K562 (cell line): ENCODE data around the gene MPI. TPM values are rescaled to one million over a fixed set of nuclear protein-coding genes. Genes with fewer than 3 reads are reported as not detected.

ENCODE experiments used
- ATAC-seq: fragments of 200-7000 bp; cut with Tn5 transposase; 3 replicates; pipeline ENCODE4 v1.9.1; 2020; ENCODE audit warnings: moderate library complexity
- BruUV-seq: library from RNA; stranded (reverse); fragments of 400-500 nt; replicated peaks from 2 replicates; lab custom pipeline; 2021; lab: Mats Ljungman, UMichigan
- CTCF ChIA-PET: fragments of 300-600 bp; formaldehyde crosslinking; extraction: SDS; loops from one replicate; lab custom pipeline; 2021; ENCODE audit warnings: low intra/inter-chr PET ratio; lab: Yijun Ruan, JAX
- POLR2A ChIA-PET: fragments of 300-600, 350-650 bp; sonication (Branson Sonifier 250); formaldehyde crosslinking; extraction: SDS; loops from one replicate; lab custom pipeline; 2021; ENCODE audit warnings: antibody characterized with exemption, inconsistent platforms; lab: Yijun Ruan, JAX
- DNase-seq, 4 experiments: peaks; one replicate each; pipeline versions ENCODE4 v3.0.0 to v3.0.0-alpha.2; 2011 to 2018; ENCODE audit warnings: low spot score in 3 of 4, mixed read lengths in 3 of 4; ENCODE audit errors: extremely low read depth in 1 of 4
- FAIRE-seq: peaks from 2 replicates; lab custom pipeline; 2011; peaks lifted over from hg19 to GRCh38; lab: Jason Lieb, UNC
- H2AFZ ChIP-seq: 2 replicates; pipeline ENCODE4 v1.6.0; 2011; ENCODE audit warnings: low read depth, low read length, control low read depth, inconsistent platforms
- H3K27ac ChIP-seq: fragments of 200-600 bp; 3 replicates; pipeline ENCODE4 v1.8.0; 2011; ENCODE audit warnings: low read depth, mild to moderate bottlenecking, control low read depth, inconsistent platforms, low read length, moderate library complexity, mixed read lengths; ENCODE audit errors: extremely low read depth
- H3K27me3 ChIP-seq, 2 experiments: fragments of 300-600 bp in 1 of 2; 2 replicates in 1 of 2; 3 replicates in 1 of 2; pipeline versions ENCODE4 v1.6.0 to v1.8.0; 2011; ENCODE audit warnings: inconsistent platforms in 2 of 2, low read length in 2 of 2, mild to moderate bottlenecking in 1 of 2, mixed read lengths in 1 of 2, moderate library complexity in 1 of 2; ENCODE audit not compliant: control insufficient read depth in 2 of 2, insufficient read depth in 2 of 2
- H3K36me3 ChIP-seq: fragments of 300-600 bp; 3 replicates; pipeline ENCODE4 v1.8.0; 2011; ENCODE audit warnings: mild to moderate bottlenecking, low read length, inconsistent platforms; ENCODE audit not compliant: control insufficient read depth, insufficient read depth
- H3K4me1 ChIP-seq, 2 experiments: fragments of 200-600 bp in 1 of 2; replicated peaks in 1 of 2; 2 replicates in 1 of 2; 3 replicates in 1 of 2; pipeline versions ENCODE4 v1.5.1 to v1.8.0; 2011; ENCODE audit warnings: inconsistent platforms in 2 of 2, low read length in 2 of 2, mild to moderate bottlenecking in 1 of 2, mixed read lengths in 1 of 2, moderate library complexity in 1 of 2; ENCODE audit not compliant: control insufficient read depth in 2 of 2, insufficient read depth in 2 of 2
- H3K4me2 ChIP-seq: 2 replicates; pipeline ENCODE4 v1.6.1; 2011; ENCODE audit warnings: low read length, control low read depth, inconsistent platforms, mixed read lengths; ENCODE audit not compliant: insufficient read depth
- H3K4me3 ChIP-seq: fragments of 200-600 bp; sonication (generic), shearing (Covaris generic); 2 replicates; pipeline ENCODE4 v1.5.1; 2016; ENCODE audit warnings: control low read depth, inconsistent platforms
- H3K79me2 ChIP-seq: fragments of 200-600 bp; 3 replicates; pipeline ENCODE4 v1.8.0; 2011; ENCODE audit warnings: low read length, inconsistent platforms; ENCODE audit not compliant: control insufficient read depth, insufficient read depth
- H3K9ac ChIP-seq, 2 experiments: 2 replicates each; pipeline versions ENCODE4 v1.6.0 to v1.6.1; 2011; ENCODE audit warnings: low read depth in 2 of 2, low read length in 2 of 2, control low read depth in 1 of 2, inconsistent platforms in 1 of 2, mild to moderate bottlenecking in 1 of 2, mixed read lengths in 1 of 2; ENCODE audit not compliant: insufficient read depth in 1 of 2
- H3K9me1 ChIP-seq: one replicate; pipeline ENCODE4 v1.6.0; 2011; ENCODE audit warnings: inconsistent platforms, mild to moderate bottlenecking, low read length, moderate library complexity; ENCODE audit not compliant: control insufficient read depth, insufficient read depth
- H3K9me3 ChIP-seq: replicated peaks from 2 replicates; pipeline ENCODE4 v1.5.1; 2011; ENCODE audit warnings: low read depth, low read length, inconsistent platforms; ENCODE audit not compliant: control insufficient read depth, insufficient read depth
- H4K20me1 ChIP-seq: replicated peaks from 2 replicates; pipeline ENCODE4 v1.6.1; 2011; ENCODE audit warnings: low read length, inconsistent platforms, mixed read lengths; ENCODE audit not compliant: control insufficient read depth, insufficient read depth
- CBFB ChIP-seq: sonication (generic); formaldehyde crosslinking; IDR thresholded peaks from 2 replicates; pipeline ENCODE4 v1.4.0; 2020; ENCODE audit warnings: mild to moderate bottlenecking, missing genetic modification reagents
- DEAF1 ChIP-seq: fragments of 450-650 bp; formaldehyde crosslinking; IDR thresholded peaks from 2 replicates; pipeline ENCODE4 v1.4.0; 2020; ENCODE audit warnings: mild to moderate bottlenecking, moderate library complexity
- HMBOX1 ChIP-seq: sonication (generic); IDR thresholded peaks from 2 replicates; pipeline ENCODE4 v1.6.1; 2016
- JUN ChIP-seq, 2 experiments: sonication (generic) in 1 of 2; formaldehyde crosslinking in 1 of 2; IDR thresholded peaks; 2 replicates each; pipeline versions ENCODE4 v1.6.1 to v1.8.0; 2012 to 2022; ENCODE audit warnings: borderline replicate concordance in 2 of 2, mild to moderate bottlenecking in 2 of 2, improper control_type of control experiment in 1 of 2, low read depth in 1 of 2, low read length in 1 of 2, missing genetic modification reagents in 1 of 2
- LCOR ChIP-seq: sonication (generic); formaldehyde crosslinking; IDR thresholded peaks from 2 replicates; pipeline ENCODE4 v1.8.0; 2022; ENCODE audit warnings: mild to moderate bottlenecking, missing genetic modification reagents
- MAX ChIP-seq: sonication (generic); formaldehyde crosslinking; IDR thresholded peaks from 2 replicates; pipeline ENCODE4 v1.9.0; 2022; ENCODE audit warnings: mild to moderate bottlenecking, missing genetic modification reagents
- MCM5 ChIP-seq: fragments of 450-650 bp; IDR thresholded peaks from 2 replicates; pipeline ENCODE4 v1.6.1; 2016; ENCODE audit warnings: low read depth
- MXD1 ChIP-seq: fragments of 250-450 bp; sonication (Bioruptor Pico); IDR thresholded peaks from 2 replicates; pipeline ENCODE4 v1.8.0; 2021; ENCODE audit warnings: borderline replicate concordance, mild to moderate bottlenecking, moderate library complexity; ENCODE audit not compliant: poor library complexity, severe bottlenecking
- NR1H2 ChIP-seq: sonication (generic); formaldehyde crosslinking; IDR thresholded peaks from 2 replicates; pipeline ENCODE4 v1.4.0; 2020; ENCODE audit warnings: mild to moderate bottlenecking, missing genetic modification reagents
- XRCC3 ChIP-seq: fragments of 450-650 bp; IDR thresholded peaks from 2 replicates; pipeline ENCODE4 v1.6.1; 2017; ENCODE audit warnings: mild to moderate bottlenecking, moderate library complexity
- YY1 ChIP-seq, 3 experiments: IDR thresholded peaks; 2 replicates each; pipeline ENCODE4 v1.6.1; 2011; ENCODE audit warnings: low read length in 2 of 3, mild to moderate bottlenecking in 2 of 3, moderate library complexity in 2 of 3, borderline replicate concordance in 1 of 3, control low read depth in 1 of 3, low read depth in 1 of 3; ENCODE audit not compliant: insufficient read depth in 3 of 3, insufficient replicate concordance in 2 of 3, control insufficient read depth in 1 of 3, insufficient read length in 1 of 3; ENCODE audit errors: extremely low read depth in 1 of 3
- ZBTB1 ChIP-seq: sonication (generic); formaldehyde crosslinking; IDR thresholded peaks from 2 replicates; pipeline ENCODE4 v1.8.1; 2023; ENCODE audit warnings: missing genetic modification reagents, low read depth, mild to moderate bottlenecking, borderline replicate concordance
- WGBS: fragments of 100-300 bp; shearing (Covaris generic); methylation state at CpG from one replicate; pipeline ENCODE4 v1.1.6; 2016; ENCODE audit warnings: low coverage, mixed read lengths; ENCODE audit not compliant: insufficient coverage; ENCODE audit errors: missing lambda C conversion rate; 5-methylcytosine and 5-hydroxymethylcytosine counted together
- in situ Hi-C: fragments of 300-500 bp; cut with MboI; formaldehyde crosslinking; loops from 4 replicates; pipeline ENCODE4 v1.15.0; 2018; ENCODE audit warnings: inconsistent platforms, mixed read lengths
- intact Hi-C: fragments of 100-400 bp; cut with micrococcal nuclease; formaldehyde crosslinking; loops from 2 replicates; pipeline ENCODE4 v1.14.2; 2022
- polyA plus RNA-seq, 8 experiments: library from polyadenylated mRNA; depleted of rRNA in 4 of 8; stranded (reverse) in 5 of 8; unstranded in 3 of 8; fragments of >200 nt; fragmentation: Nextera tagmentation in 2 of 8; fragmentation: Illumina TruSeq in 1 of 8; extraction: Ambion mirVana in 2 of 8; extraction: Trizol in 1 of 8; gene quantifications; 2 replicates each; pipeline versions ENCODE4 v1.2.1 to v1.2.3, GENCODE V29; 2011 to 2014; ENCODE audit warnings: inconsistent platforms in 1 of 8, missing spikeins in 1 of 8
- total RNA-seq, 7 experiments: library from RNA; depleted of rRNA in 6 of 7; stranded (reverse); fragments of >200 nt in 6 of 7; fragmentation: Illumina TruSeq in 2 of 7; extraction: Trizol in 2 of 7; gene quantifications; 2 replicates each; pipeline versions ENCODE4 v1.2.1 to v1.2.3, GENCODE V29; 2011 to 2021; ENCODE audit warnings: low replicate concordance in 1 of 7

The MPI gene
- total and polyA plus RNA-seq, 9 of the 15 experiments (the other 6 are each of a cell fraction or from before 2014, with no cell fraction given): 30.7 to 105 (median 40.5) TPM

GRCh38 chr15:74937590-74938371 lies 47.9 kb downstream of the MPI start, which contains the start of gene COX5A (continued):
- TF ChIP-seq MAX (CRISPR knock-in tag) (peak; percentile 71), MXD1 (CRISPR knock-in tag) (no peak)

- CTCF ChIA-PET: interaction anchor here (0.9 to 1.9 kb wide), 3 partner anchors 38 to 181 kb away, joined by 3 to 17 read pairs (median 9); no protein-coding TSS in a partner anchor
- peak; percentile 91 for FAIRE-seq
- TF ChIP-seq XRCC3: no peak
- TF ChIP-seq NR1H2: no peak
- peak in 1 of 3 experiments; percentile 17 for TF ChIP-seq YY1 (IDR thresholded peaks at IDR 0.05; ENCODE audit: borderline replicate concordance in 1 of 3, control insufficient read depth in 1 of 3, extremely low read depth in 1 of 3, insufficient read depth in 3 of 3, insufficient read length in 1 of 3, insufficient replicate concordance in 2 of 3, low read depth in 1 of 3, low read length in 2 of 3)
- TF ChIP-seq CBFB (CRISPR knock-in tag): no peak
- peak; percentile 1; the same call in 1 of the 2 replicates for TF ChIP-seq HMBOX1
- TF ChIP-seq ZBTB1 (CRISPR knock-in tag): no peak
- no peak for TF ChIP-seq MCM5
- TF ChIP-seq DEAF1 (CRISPR knock-in tag): peak; percentile 89
- TF ChIP-seq JUN (IDR thresholded peaks at IDR 0.05; ENCODE audit: borderline replicate concordance, low read depth, low read length): no peak
- no peak for TF ChIP-seq JUN (CRISPR knock-in tag; IDR thresholded peaks at IDR 0.05; ENCODE audit: borderline replicate concordance)
- no peak for TF ChIP-seq LCOR (CRISPR knock-in tag)
These were observed 60.5 kb downstream of the MPI start for GRCh38 chr15:74950078-74950908.

More at GRCh38 chr15:74950078-74950908, 60.5 kb downstream of the MPI start:
- Histone ChIP-seq H3K9ac (no peak overlapping the region), H3K79me2 (no peaks in the 10 kb centered on the region; the same call in 2 of the 3 replicates), H3K4me1 (peaks cover 22 to 30% of the 10 kb centered on the region in 2 experiments; a peak in 4 of 5 replicates), H3K27me3 (no peaks in the 10 kb centered on the region; a peak in 1 of 5 replicates), H3K27ac (no peak overlapping the region), H3K4me2 (no peak overlapping the region), H3K4me3 (no peak overlapping the region), H2AFZ (no peak overlapping the region), H3K9me3 (no peaks in the 10 kb centered on the region), H3K9me1 (peaks cover 4% of the 10 kb centered on the region), H3K36me3 (no peaks in the 10 kb centered on the region), H4K20me1 (peaks cover 29% of the 10 kb centered on the region)
- in situ Hi-C loops: loop anchor here (5.0 kb wide), 1 partner anchor 313 kb away; no protein-coding TSS in a partner anchor
- intact Hi-C loops: loop anchor here (1.0 to 10.0 kb wide), 7 partner anchors 43 to 575 kb away; partner anchors contain the start of genes C15orf39, FAM219B and ULK3
- POLR2A ChIA-PET: interaction anchor here (0.6 to 0.9 kb wide), 4 partner anchors 12 to 181 kb away, joined by 3 to 4 read pairs (median 4); partner anchors contain the start of gene COX5A
- DNase-seq (peak; percentile 59 to 85 (median 66)), ATAC-seq (peak; percentile 67)
- no TSS peak for BruUV-seq
- 18% methylated on average over 7 of the region's 7 CpGs for whole genome bisulfite sequencing
